ENCODE measurements around the gene KLHL35.

DNA sequence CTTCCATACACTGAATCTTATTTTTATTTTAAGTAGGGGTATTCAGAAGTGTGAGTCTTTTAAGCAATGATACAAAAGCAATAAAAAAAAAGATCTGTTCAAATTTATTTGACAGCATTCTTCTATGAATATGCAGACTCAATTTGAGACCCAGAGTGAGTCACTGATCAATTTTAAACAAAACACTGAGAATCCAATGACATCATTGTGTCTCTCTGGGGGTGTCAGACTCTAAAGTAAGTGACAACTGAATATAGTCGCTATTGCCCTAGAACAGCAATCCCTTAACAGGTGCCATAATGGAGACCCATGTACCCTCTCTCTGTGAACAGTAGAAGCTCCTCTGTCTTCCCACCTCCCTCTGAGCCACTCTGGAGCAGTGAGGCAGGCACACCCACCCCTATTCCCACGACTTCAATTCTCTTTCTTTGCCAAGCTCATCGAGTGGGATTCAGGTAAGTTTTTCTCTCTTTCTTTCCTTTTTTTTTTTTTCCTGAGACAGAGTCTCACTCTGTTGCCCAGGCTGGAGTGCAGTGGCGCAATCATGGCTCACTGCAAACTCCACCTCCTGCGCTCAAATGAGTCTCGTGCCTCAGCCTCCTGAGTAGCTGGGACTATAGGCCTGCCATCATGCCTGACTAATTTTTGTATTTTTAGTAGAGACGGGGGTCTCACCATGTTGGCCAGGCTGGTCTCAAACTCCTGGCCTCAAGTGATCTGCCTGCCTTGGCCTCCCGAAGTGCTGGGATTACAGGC, 38.7 kb downstream of the KLHL35 start:
- TF ChIP-seq, protein P1, sequence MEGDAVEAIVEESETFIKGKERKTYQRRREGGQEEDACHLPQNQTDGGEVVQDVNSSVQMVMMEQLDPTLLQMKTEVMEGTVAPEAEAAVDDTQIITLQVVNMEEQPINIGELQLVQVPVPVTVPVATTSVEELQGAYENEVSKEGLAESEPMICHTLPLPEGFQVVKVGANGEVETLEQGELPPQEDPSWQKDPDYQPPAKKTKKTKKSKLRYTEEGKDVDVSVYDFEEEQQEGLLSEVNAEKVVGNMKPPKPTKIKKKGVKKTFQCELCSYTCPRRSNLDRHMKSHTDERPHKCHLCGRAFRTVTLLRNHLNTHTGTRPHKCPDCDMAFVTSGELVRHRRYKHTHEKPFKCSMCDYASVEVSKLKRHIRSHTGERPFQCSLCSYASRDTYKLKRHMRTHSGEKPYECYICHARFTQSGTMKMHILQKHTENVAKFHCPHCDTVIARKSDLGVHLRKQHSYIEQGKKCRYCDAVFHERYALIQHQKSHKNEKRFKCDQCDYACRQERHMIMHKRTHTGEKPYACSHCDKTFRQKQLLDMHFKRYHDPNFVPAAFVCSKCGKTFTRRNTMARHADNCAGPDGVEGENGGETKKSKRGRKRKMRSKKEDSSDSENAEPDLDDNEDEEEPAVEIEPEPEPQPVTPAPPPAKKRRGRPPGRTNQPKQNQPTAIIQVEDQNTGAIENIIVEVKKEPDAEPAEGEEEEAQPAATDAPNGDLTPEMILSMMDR (IDR thresholded peaks at IDR 0.05): no peak
- TF ChIP-seq POLR2A (IDR thresholded peaks at IDR 0.05; ENCODE audit: low read depth): no peak
- TF ChIP-seq POLR2AphosphoS5 (IDR thresholded peaks at IDR 0.05): no peak
- TF ChIP-seq EP300 (IDR thresholded peaks at IDR 0.05): no peak
